Stimulated activated naive B cell treated with anti-CD40 and anti-IgM and Interleukin-4, amounts not matched to agents 10 μg/mL and 1 μg/mL and 100 μg/mL, for 72 hours (primary cell): Measurements from ENCODE around the gene PTBP1.
A peak's percentile ranks its signal among the peaks of the same experiment; 100 is the strongest.
"Not testable (repeated sequence)": the region's sequence is repeated elsewhere in the genome, so short reads cannot be mapped to it uniquely, and the experiment has no call there.

ENCODE experiments used
- ATAC-seq, 2 donors: fragments of 150-1000 bp; cut with Tn5 transposase; replicated peaks; 2 replicates each; pipeline ENCODE4 v1.10.0; 2021; ENCODE audit warnings: moderate library complexity in 1 of 2
- DNase-seq: peaks from one replicate; pipeline ENCODE4 v3.0.0; 2021
- H3K27ac Mint-ChIP-seq: one replicate; pipeline ENCODE4 v1.8.0; 2022; ENCODE audit warnings: mild to moderate bottlenecking, mixed read lengths
- H3K27me3 Mint-ChIP-seq, 2 donors: one replicate each; pipeline ENCODE4 v1.8.0; 2022; ENCODE audit warnings: mixed read lengths in 2 of 2
- H3K36me3 Mint-ChIP-seq, 2 donors: one replicate each; pipeline ENCODE4 v1.8.0; 2022; ENCODE audit warnings: mixed read lengths in 2 of 2, mild to moderate bottlenecking in 1 of 2
- H3K4me1 Mint-ChIP-seq, 2 donors: one replicate each; pipeline ENCODE4 v1.8.0; 2022; ENCODE audit warnings: mixed read lengths in 2 of 2, mild to moderate bottlenecking in 1 of 2
- H3K4me3 Mint-ChIP-seq, 2 donors: one replicate each; pipeline ENCODE4 v1.8.0; 2022; ENCODE audit warnings: mild to moderate bottlenecking in 2 of 2, mixed read lengths in 2 of 2, moderate library complexity in 1 of 2
- H3K9me3 Mint-ChIP-seq, 2 donors: one replicate each; pipeline ENCODE4 v1.8.0; 2022; ENCODE audit warnings: mixed read lengths in 2 of 2, mild to moderate bottlenecking in 1 of 2

PTBP1 gene

GRCh38 chr19:815079-815774, 18.0 kb downstream of the PTBP1 start:
- H3K27ac Mint-ChIP-seq: peak overlapping the region; percentile 87
- ATAC-seq: peak; percentile 14 to 18
- DNase-seq: no peak
- peaks cover 0 to 9% of the 10 kb centered on the region in 2 donors for H3K4me1 Mint-ChIP-seq
- peaks cover 37 to 45% of the 10 kb centered on the region in 2 donors for H3K36me3 Mint-ChIP-seq
- H3K4me3 Mint-ChIP-seq: peak overlapping the region in 1 of 2 donors; percentile 52
- peaks cover 10 to 14% of the 10 kb centered on the region in 2 donors for H3K9me3 Mint-ChIP-seq
- no peaks in the 10 kb centered on the region for H3K27me3 Mint-ChIP-seq

GRCh38 chr19:815775-816499, 18.7 kb downstream of the PTBP1 start:
- ATAC-seq (peak in 1 of 2 donors; percentile 3), DNase-seq (no peak)
- peak overlapping the region in 1 of 2 donors; percentile 47 for H3K4me3 Mint-ChIP-seq
- H3K27ac Mint-ChIP-seq: peak overlapping the region; percentile 6
- H3K36me3 Mint-ChIP-seq: peaks cover 32 to 40% of the 10 kb centered on the region in 2 donors
- H3K4me1 Mint-ChIP-seq: peaks cover 0 to 9% of the 10 kb centered on the region in 2 donors
- H3K9me3 Mint-ChIP-seq: peaks cover 10 to 14% of the 10 kb centered on the region in 2 donors
- H3K27me3 Mint-ChIP-seq: no peaks in the 10 kb centered on the region

- Mint-ChIP-seq H3K36me3 (peaks cover 31 to 40% of the 10 kb centered on the region in 2 donors), H3K9me3 (peaks cover 10 to 14% of the 10 kb centered on the region in 2 donors), H3K4me3 (no peak overlapping the region), H3K4me1 (peaks cover 0 to 10% of the 10 kb centered on the region in 2 donors), H3K27ac (no peak overlapping the region), H3K27me3 (no peaks in the 10 kb centered on the region)
- ATAC-seq (no peak), DNase-seq (no peak)
Measured at GRCh38 chr19:816500-816857, 19.2 kb downstream of the PTBP1 start.

GRCh38 chr19:820212-820611, 23.0 kb downstream of the PTBP1 start:
- not testable (repeated sequence) for H3K27ac Mint-ChIP-seq, H3K4me3 Mint-ChIP-seq, H3K4me1 Mint-ChIP-seq, DNase-seq, ATAC-seq
- Mint-ChIP-seq H3K27me3 (peaks cover 17 to 25% of the 10 kb centered on the region in 2 donors), H3K36me3 (peaks cover 16 to 17% of the 10 kb centered on the region in 2 donors), H3K9me3 (peaks cover 8 to 14% of the 10 kb centered on the region in 2 donors)

GRCh38 chr19:821231-821824, 24.1 kb downstream of the PTBP1 start:
- Mint-ChIP-seq H3K4me3 (peak overlapping the region; percentile 36 to 53), H3K4me1 (peaks cover 0 to 4% of the 10 kb centered on the region in 2 donors), H3K27ac (no peak overlapping the region), H3K36me3 (peaks cover 8 to 9% of the 10 kb centered on the region in 2 donors), H3K9me3 (peaks cover 5 to 7% of the 10 kb centered on the region in 2 donors), H3K27me3 (peaks cover 17 to 25% of the 10 kb centered on the region in 2 donors)
- DNase-seq (no peak), ATAC-seq (no peak)

GRCh38 chr19:821825-822503, 24.7 kb downstream of the PTBP1 start, which contains the start of gene PLPPR3:
PLPPR3 (minus strand) TSS chr19:821955; CDS start chr19:821559, 396 bp downstream.
- ATAC-seq (no peak), DNase-seq (no peak)
- no peak within 1 kb of the TSS for H3K27ac Mint-ChIP-seq
- peaks cover 17 to 25% of the 10 kb centered on the region in 2 donors for H3K27me3 Mint-ChIP-seq
- peaks cover 1 to 4% of the 10 kb centered on the region in 2 donors for H3K36me3 Mint-ChIP-seq
- peak within 1 kb of the TSS; percentile 36 to 53 for H3K4me3 Mint-ChIP-seq
- peaks cover under 1% of the 10 kb centered on the region in 2 donors for H3K9me3 Mint-ChIP-seq
- H3K4me1 Mint-ChIP-seq: peaks cover 0 to 1% of the 10 kb centered on the region in 2 donors

GRCh38 chr19:823565-824121, 26.4 kb downstream of the PTBP1 start:
- Mint-ChIP-seq H3K4me3 (no peak overlapping the region), H3K27me3 (peaks cover 17 to 40% of the 10 kb centered on the region in 2 donors), H3K36me3 (peaks cover 0 to 3% of the 10 kb centered on the region in 2 donors), H3K9me3 (no peaks in the 10 kb centered on the region), H3K27ac (no peak overlapping the region), H3K4me1 (peaks cover 0 to 1% of the 10 kb centered on the region in 2 donors)
- ATAC-seq (no peak), DNase-seq (no peak)

GRCh38 chr19:824885-825284, 27.6 kb downstream of the PTBP1 start:
- H3K9me3 Mint-ChIP-seq: no peaks in the 10 kb centered on the region
- H3K36me3 Mint-ChIP-seq: peaks cover 0 to 3% of the 10 kb centered on the region in 2 donors
- DNase-seq (no peak), ATAC-seq (no peak)
- H3K27ac Mint-ChIP-seq: no peak overlapping the region
- H3K27me3 Mint-ChIP-seq: peaks cover 22 to 49% of the 10 kb centered on the region in 2 donors
- no peak overlapping the region for H3K4me3 Mint-ChIP-seq
- peaks cover 1 to 4% of the 10 kb centered on the region in 2 donors for H3K4me1 Mint-ChIP-seq

- H3K36me3 Mint-ChIP-seq: peaks cover 0 to 3% of the 10 kb centered on the region in 2 donors
- no peak overlapping the region for H3K27ac Mint-ChIP-seq
- peaks cover 1 to 4% of the 10 kb centered on the region in 2 donors for H3K4me1 Mint-ChIP-seq
- no peaks in the 10 kb centered on the region for H3K9me3 Mint-ChIP-seq
- no peak for DNase-seq
- H3K4me3 Mint-ChIP-seq: no peak overlapping the region
- no peak for ATAC-seq
- peaks cover 27 to 51% of the 10 kb centered on the region in 2 donors for H3K27me3 Mint-ChIP-seq
Measured at GRCh38 chr19:825897-826644, 28.8 kb downstream of the PTBP1 start.

- DNase-seq: no peak
- Mint-ChIP-seq H3K27me3 (peaks cover 27 to 54% of the 10 kb centered on the region in 2 donors), H3K27ac (no peak overlapping the region), H3K36me3 (peaks cover 0 to 3% of the 10 kb centered on the region in 2 donors), H3K4me1 (peaks cover 0 to 4% of the 10 kb centered on the region in 2 donors), H3K4me3 (no peak overlapping the region), H3K9me3 (no peaks in the 10 kb centered on the region)
- no peak for ATAC-seq
Measured at GRCh38 chr19:827314-827709, 30.1 kb downstream of the PTBP1 start.

GRCh38 chr19:827710-828321, 30.6 kb downstream of the PTBP1 start, which contains the start of gene AZU1:
AZU1 (plus strand) TSS chr19:827837; CDS start chr19:827847, 10 bp downstream.
- H3K4me1 Mint-ChIP-seq: peaks cover 0 to 4% of the 10 kb centered on the region in 2 donors
- H3K36me3 Mint-ChIP-seq: peaks cover 0 to 3% of the 10 kb centered on the region in 2 donors
- DNase-seq (no peak), ATAC-seq (no peak)
- H3K9me3 Mint-ChIP-seq: no peaks in the 10 kb centered on the region
- H3K27ac Mint-ChIP-seq: no peak within 1 kb of the TSS
- no peak within 1 kb of the TSS for H3K4me3 Mint-ChIP-seq
- H3K27me3 Mint-ChIP-seq: peaks cover 25 to 52% of the 10 kb centered on the region in 2 donors

- no peaks in the 10 kb centered on the region for H3K36me3 Mint-ChIP-seq
- no peak overlapping the region for H3K4me3 Mint-ChIP-seq
- ATAC-seq (peak in 1 of 2 donors; percentile 48), DNase-seq (no peak)
- H3K4me1 Mint-ChIP-seq: peaks cover 0 to 4% of the 10 kb centered on the region in 2 donors
- H3K9me3 Mint-ChIP-seq: no peaks in the 10 kb centered on the region
- peaks cover 15 to 39% of the 10 kb centered on the region in 2 donors for H3K27me3 Mint-ChIP-seq
- H3K27ac Mint-ChIP-seq: no peak overlapping the region
Measured at GRCh38 chr19:829129-829758, 32.0 kb downstream of the PTBP1 start.
